SK-N-SH (cell line): Measurements from ENCODE around the gene FBXO3. TPM values are rescaled to one million over a fixed set of nuclear protein-coding genes. Genes with fewer than 3 reads are reported as not detected.

Source experiments
- CTCF ChIA-PET: fragments of 300-600, 350-600 bp; formaldehyde crosslinking; extraction: SDS; loops from one replicate; lab custom pipeline; 2021; lab: Yijun Ruan, JAX
- POLR2A ChIA-PET: fragments of 350-600 bp; sonication (Branson Sonifier 250); formaldehyde crosslinking; extraction: SDS; loops from one replicate; lab custom pipeline; 2020; ENCODE audit warnings: antibody characterized with exemption, inconsistent platforms; lab: Yijun Ruan, JAX
- DNase-seq: peaks from one replicate; pipeline ENCODE4 v3.0.0; 2012
- H2AFZ ChIP-seq: fragments of 200-600 bp; sonication (generic); 2 replicates; pipeline ENCODE4 v1.8.1; 2016; ENCODE audit warnings: antibody characterized with exemption, mild to moderate bottlenecking, low read depth
- H3F3A ChIP-seq: fragments of 200-600 bp; sonication (generic); replicated peaks from 2 replicates; pipeline ENCODE3; 2016; ENCODE audit warnings: antibody characterized with exemption, mild to moderate bottlenecking; ENCODE audit not compliant: insufficient read depth
- H3K27ac ChIP-seq, 2 experiments: fragments of 200-500 bp in 1 of 2; fragments of 200-600 bp in 1 of 2; sonication (Bioruptor generic) in 1 of 2; sonication (generic), shearing (Covaris generic) in 1 of 2; 2 replicates each; pipeline versions ENCODE4 v1.5.1 to v1.6.1; 2014 to 2016; ENCODE audit warnings: low read depth in 2 of 2, inconsistent platforms in 1 of 2, low read length in 1 of 2, mild to moderate bottlenecking in 1 of 2, mixed read lengths in 1 of 2
- H3K27me3 ChIP-seq: fragments of 200-600 bp; sonication (generic), shearing (Covaris generic); 2 replicates; pipeline ENCODE4 v1.6.1; 2016; ENCODE audit warnings: mixed run types; ENCODE audit not compliant: insufficient read depth
- H3K36me3 ChIP-seq, 2 experiments: fragments of 200-500 bp in 1 of 2; fragments of 200-600 bp in 1 of 2; sonication (Bioruptor generic) in 1 of 2; sonication (generic) in 1 of 2; replicated peaks in 1 of 2; 2 replicates each; pipeline versions ENCODE3 to v1.5.1; 2014 to 2016; ENCODE audit warnings: low read length in 1 of 2, mild to moderate bottlenecking in 1 of 2; ENCODE audit not compliant: insufficient read depth in 2 of 2, control insufficient read depth in 1 of 2
- H3K4me1 ChIP-seq, 2 experiments: fragments of 200-500 bp in 1 of 2; fragments of 200-600 bp in 1 of 2; sonication (Bioruptor generic) in 1 of 2; sonication (generic), shearing (Covaris generic) in 1 of 2; 2 replicates each; pipeline versions ENCODE4 v1.5.1 to v1.6.1; 2014 to 2016; ENCODE audit warnings: low read depth in 1 of 2, low read length in 1 of 2, mixed run types in 1 of 2; ENCODE audit not compliant: insufficient read depth in 2 of 2, control insufficient read depth in 1 of 2
- H3K4me2 ChIP-seq: fragments of 200-600 bp; sonication (generic), shearing (Covaris generic); 2 replicates; pipeline ENCODE4 v1.6.1; 2017; ENCODE audit warnings: mixed run types
- H3K4me3 ChIP-seq, 2 experiments: fragments of 200-500 bp in 1 of 2; fragments of 200-600 bp in 1 of 2; sonication (Bioruptor generic) in 1 of 2; sonication (generic), shearing (Covaris generic) in 1 of 2; 2 replicates each; pipeline versions ENCODE4 v1.5.1 to v1.8.1; 2014 to 2016; ENCODE audit warnings: low read depth in 2 of 2, inconsistent platforms in 1 of 2, low read length in 1 of 2, mild to moderate bottlenecking in 1 of 2, mixed read lengths in 1 of 2, moderate library complexity in 1 of 2
- H3K79me2 ChIP-seq: fragments of 200-600 bp; sonication (generic); 2 replicates; pipeline ENCODE4 v1.8.1; 2017; ENCODE audit warnings: mild to moderate bottlenecking; ENCODE audit not compliant: insufficient read depth
- H3K9ac ChIP-seq: fragments of 200-600 bp; sonication (generic); 2 replicates; pipeline ENCODE4 v1.6.1; 2017; ENCODE audit warnings: mixed run types
- H3K9me2 ChIP-seq: fragments of 200-600 bp; sonication (generic); 2 replicates; pipeline ENCODE4 v1.6.1; 2017; ENCODE audit warnings: mixed run types
- H3K9me3 ChIP-seq: fragments of 200-600 bp; sonication (generic); 2 replicates; pipeline ENCODE4 v1.6.1; 2017; ENCODE audit warnings: mixed run types, mild to moderate bottlenecking, moderate library complexity
- H4K20me1 ChIP-seq: fragments of 200-600 bp; sonication (generic); 2 replicates; pipeline ENCODE4 v1.6.1; 2017; ENCODE audit warnings: mild to moderate bottlenecking, mixed run types; ENCODE audit not compliant: insufficient read depth
- GATA2 ChIP-seq: sonication (generic); formaldehyde crosslinking; IDR thresholded peaks from 2 replicates; pipeline ENCODE4 v1.5.0; 2020; ENCODE audit warnings: mild to moderate bottlenecking, missing genetic modification reagents
- JUND ChIP-seq: IDR thresholded peaks from 2 replicates; pipeline ENCODE4 v1.4.0; 2012
- MEF2A ChIP-seq: IDR thresholded peaks from 2 replicates; pipeline ENCODE4 v1.4.0; 2012; ENCODE audit warnings: low read depth, borderline replicate concordance
- MXI1 ChIP-seq: IDR thresholded peaks from 2 replicates; pipeline ENCODE4 v1.6.1; 2012; ENCODE audit warnings: mild to moderate bottlenecking, low read depth, low read length, improper control_type of control experiment
- NFIC ChIP-seq: IDR thresholded peaks from 2 replicates; pipeline ENCODE4 v1.4.0; 2012; ENCODE audit warnings: borderline replicate concordance
- NRF1 ChIP-seq: IDR thresholded peaks from 2 replicates; pipeline ENCODE4 v1.6.1; 2012; ENCODE audit warnings: low read depth, mild to moderate bottlenecking, low read length
- RFX5 ChIP-seq: IDR thresholded peaks from 2 replicates; pipeline ENCODE4 v1.6.1; 2012; ENCODE audit warnings: mild to moderate bottlenecking, improper control_type of control experiment, low read length
- TCF12 ChIP-seq: IDR thresholded peaks from 2 replicates; pipeline ENCODE4 v1.4.0; 2012
- TEAD4 ChIP-seq: IDR thresholded peaks from 2 replicates; pipeline ENCODE4 v1.4.0; 2012; ENCODE audit warnings: mild to moderate bottlenecking, borderline replicate concordance; ENCODE audit not compliant: insufficient read depth
- whole genome bisulfite sequencing: methylation state at CpG from one replicate; pipeline ENCODE4 v1.1.6; 2017; ENCODE audit warnings: low lambda C conversion rate; 5-methylcytosine and 5-hydroxymethylcytosine counted together
- polyA plus RNA-seq, 3 experiments: library from polyadenylated mRNA; depleted of rRNA; stranded (reverse); fragments of >200 nt; gene quantifications; 2 replicates each; pipeline ENCODE4 v1.2.3, GENCODE V29; 2012
- TF ChIP-seq, protein P1 (sequence below): IDR thresholded peaks from 2 replicates; pipeline ENCODE4 v1.6.1; 2012; ENCODE audit warnings: mild to moderate bottlenecking, low read depth, low read length, moderate library complexity
- TF ChIP-seq, protein P2 (sequence below): IDR thresholded peaks from 2 replicates; pipeline ENCODE4 v1.4.0; 2012; ENCODE audit warnings: low read depth
- TF ChIP-seq, protein P3 (sequence below): fragments of 200-600 bp; sonication (generic); IDR thresholded peaks from 2 replicates; pipeline ENCODE4 v1.6.1; 2017; ENCODE audit warnings: antibody characterized with exemption, mild to moderate bottlenecking, moderate library complexity
- TF ChIP-seq, protein P4 (sequence below): IDR thresholded peaks from 2 replicates; pipeline ENCODE4 v1.4.0; 2012; ENCODE audit warnings: low read depth, borderline replicate concordance

Gene FBXO3
- polyA plus RNA-seq, 1 of the 3 experiments (the other 2 are of a cell fraction) = 17.9 TPM

DNA sequence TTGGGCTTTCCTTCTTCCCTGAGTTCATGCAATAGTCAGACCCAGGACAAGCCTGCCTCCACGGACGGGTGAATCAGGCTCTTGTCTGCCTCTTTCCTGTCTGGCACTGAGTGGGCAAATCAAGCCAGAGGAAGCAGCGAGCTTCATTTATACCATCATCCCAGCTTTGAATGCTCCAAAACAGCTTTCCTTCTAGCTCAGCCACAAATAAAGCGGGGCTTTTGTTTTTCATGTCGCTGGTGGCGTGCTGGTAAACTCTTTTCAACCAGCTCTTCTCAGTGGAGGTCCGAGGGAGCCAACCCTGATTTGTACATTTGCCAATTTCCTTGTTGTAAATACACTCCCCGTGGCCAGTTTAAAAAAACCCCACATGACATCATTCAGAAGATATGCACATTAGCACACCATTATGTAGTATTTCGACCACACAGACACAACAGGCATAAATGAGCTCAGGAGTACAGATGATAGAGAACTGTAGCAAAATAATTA is 82.3 kb downstream of the FBXO3 start (continued):
- TF ChIP-seq, protein P1, sequence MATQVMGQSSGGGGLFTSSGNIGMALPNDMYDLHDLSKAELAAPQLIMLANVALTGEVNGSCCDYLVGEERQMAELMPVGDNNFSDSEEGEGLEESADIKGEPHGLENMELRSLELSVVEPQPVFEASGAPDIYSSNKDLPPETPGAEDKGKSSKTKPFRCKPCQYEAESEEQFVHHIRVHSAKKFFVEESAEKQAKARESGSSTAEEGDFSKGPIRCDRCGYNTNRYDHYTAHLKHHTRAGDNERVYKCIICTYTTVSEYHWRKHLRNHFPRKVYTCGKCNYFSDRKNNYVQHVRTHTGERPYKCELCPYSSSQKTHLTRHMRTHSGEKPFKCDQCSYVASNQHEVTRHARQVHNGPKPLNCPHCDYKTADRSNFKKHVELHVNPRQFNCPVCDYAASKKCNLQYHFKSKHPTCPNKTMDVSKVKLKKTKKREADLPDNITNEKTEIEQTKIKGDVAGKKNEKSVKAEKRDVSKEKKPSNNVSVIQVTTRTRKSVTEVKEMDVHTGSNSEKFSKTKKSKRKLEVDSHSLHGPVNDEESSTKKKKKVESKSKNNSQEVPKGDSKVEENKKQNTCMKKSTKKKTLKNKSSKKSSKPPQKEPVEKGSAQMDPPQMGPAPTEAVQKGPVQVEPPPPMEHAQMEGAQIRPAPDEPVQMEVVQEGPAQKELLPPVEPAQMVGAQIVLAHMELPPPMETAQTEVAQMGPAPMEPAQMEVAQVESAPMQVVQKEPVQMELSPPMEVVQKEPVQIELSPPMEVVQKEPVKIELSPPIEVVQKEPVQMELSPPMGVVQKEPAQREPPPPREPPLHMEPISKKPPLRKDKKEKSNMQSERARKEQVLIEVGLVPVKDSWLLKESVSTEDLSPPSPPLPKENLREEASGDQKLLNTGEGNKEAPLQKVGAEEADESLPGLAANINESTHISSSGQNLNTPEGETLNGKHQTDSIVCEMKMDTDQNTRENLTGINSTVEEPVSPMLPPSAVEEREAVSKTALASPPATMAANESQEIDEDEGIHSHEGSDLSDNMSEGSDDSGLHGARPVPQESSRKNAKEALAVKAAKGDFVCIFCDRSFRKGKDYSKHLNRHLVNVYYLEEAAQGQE = no peak
- TF ChIP-seq RFX5 (no peak), TEAD4 (peak; percentile 82; the same call in 1 of the 2 replicates), JUND (peak; percentile 92), NRF1 (no peak), TCF12 (peak; percentile 81), MEF2A (peak; percentile 67; the same call in 1 of the 2 replicates)
- TF ChIP-seq, protein P2, sequence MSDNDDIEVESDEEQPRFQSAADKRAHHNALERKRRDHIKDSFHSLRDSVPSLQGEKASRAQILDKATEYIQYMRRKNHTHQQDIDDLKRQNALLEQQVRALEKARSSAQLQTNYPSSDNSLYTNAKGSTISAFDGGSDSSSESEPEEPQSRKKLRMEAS = peak; percentile 73; the same call in 1 of the 2 replicates
- TF ChIP-seq, protein P3, sequence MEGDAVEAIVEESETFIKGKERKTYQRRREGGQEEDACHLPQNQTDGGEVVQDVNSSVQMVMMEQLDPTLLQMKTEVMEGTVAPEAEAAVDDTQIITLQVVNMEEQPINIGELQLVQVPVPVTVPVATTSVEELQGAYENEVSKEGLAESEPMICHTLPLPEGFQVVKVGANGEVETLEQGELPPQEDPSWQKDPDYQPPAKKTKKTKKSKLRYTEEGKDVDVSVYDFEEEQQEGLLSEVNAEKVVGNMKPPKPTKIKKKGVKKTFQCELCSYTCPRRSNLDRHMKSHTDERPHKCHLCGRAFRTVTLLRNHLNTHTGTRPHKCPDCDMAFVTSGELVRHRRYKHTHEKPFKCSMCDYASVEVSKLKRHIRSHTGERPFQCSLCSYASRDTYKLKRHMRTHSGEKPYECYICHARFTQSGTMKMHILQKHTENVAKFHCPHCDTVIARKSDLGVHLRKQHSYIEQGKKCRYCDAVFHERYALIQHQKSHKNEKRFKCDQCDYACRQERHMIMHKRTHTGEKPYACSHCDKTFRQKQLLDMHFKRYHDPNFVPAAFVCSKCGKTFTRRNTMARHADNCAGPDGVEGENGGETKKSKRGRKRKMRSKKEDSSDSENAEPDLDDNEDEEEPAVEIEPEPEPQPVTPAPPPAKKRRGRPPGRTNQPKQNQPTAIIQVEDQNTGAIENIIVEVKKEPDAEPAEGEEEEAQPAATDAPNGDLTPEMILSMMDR = no peak

DNA sequence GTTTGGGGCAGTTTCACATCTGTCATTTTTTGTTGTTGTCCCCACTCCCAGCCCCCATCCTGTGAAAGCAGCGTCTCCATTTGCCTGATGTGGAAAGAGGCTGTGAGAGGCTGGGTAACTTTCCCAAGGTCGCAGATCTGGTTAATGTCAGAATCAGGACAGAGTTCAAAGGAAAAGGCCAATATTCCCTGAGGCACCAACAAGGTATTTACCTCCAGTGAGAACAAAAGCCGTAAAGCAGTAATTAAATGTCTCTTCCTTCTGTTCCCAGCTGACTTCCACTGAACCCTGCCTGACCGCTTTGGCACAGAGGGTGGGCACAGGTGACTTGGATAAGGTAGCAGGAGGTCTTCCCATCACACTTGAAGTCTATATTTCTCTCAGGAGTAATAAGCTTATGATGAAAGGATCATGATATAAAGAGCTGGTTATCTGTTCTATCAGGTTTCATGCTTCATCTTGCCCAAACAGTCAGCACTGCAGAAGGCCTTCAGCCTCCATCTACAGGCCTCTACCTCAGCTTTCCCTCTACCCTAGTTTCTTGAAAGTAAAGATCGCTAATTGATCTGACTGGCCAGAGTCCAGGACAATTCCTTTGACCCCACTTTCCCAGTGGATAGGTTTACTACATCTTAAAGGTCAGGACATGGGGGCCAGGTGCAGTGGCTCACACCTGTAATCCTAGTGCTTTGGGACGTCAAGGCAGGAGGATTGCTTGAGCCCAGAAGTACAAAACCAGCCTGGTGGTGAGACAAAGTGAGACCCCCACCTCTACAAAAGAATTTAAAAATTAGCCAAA is 83.1 kb downstream of the FBXO3 start:
- POLR2A ChIA-PET = interaction anchor here (1.3 kb wide), 1 partner anchor 9 kb away, joined by 4 read pairs; the partner anchor contains the start of gene C11orf91
- 0 out of 2 replicates have a peak overlapping the region, but pooled peaks have one; percentile 5 for H2AFZ ChIP-seq

More for the DNA sequence above, 83.1 kb downstream of the FBXO3 start:
- DNase-seq = no peak
- WGBS = 33% methylated on average over 6 of the region's 6 CpGs
- Histone ChIP-seq H4K20me1 (no peaks in the 10 kb centered on the region), H3F3A (peaks cover 56% of the 10 kb centered on the region), H3K27me3 (no peaks in the 10 kb centered on the region), H3K4me2 (peak overlapping the region; percentile 69), H3K36me3 (no peaks in the 10 kb centered on the region), H3K27ac (peak overlapping the region; percentile 73 to 100), H3K9ac (peak overlapping the region; percentile 85), H3K4me3 (0 out of 4 replicates have a peak overlapping the region, but pooled peaks of 1 of the 2 experiments have one; percentile 12), H3K79me2 (no peaks in the 10 kb centered on the region), H3K9me3 (no peaks in the 10 kb centered on the region), H3K4me1 (peaks cover 26 to 73% of the 10 kb centered on the region in 2 experiments), H3K9me2 (no peaks in the 10 kb centered on the region)
- no peak for TF ChIP-seq GATA2 (CRISPR knock-in tag)
- no peak for TF ChIP-seq MXI1
- TF ChIP-seq NFIC = no peak
- TF ChIP-seq, protein P4, sequence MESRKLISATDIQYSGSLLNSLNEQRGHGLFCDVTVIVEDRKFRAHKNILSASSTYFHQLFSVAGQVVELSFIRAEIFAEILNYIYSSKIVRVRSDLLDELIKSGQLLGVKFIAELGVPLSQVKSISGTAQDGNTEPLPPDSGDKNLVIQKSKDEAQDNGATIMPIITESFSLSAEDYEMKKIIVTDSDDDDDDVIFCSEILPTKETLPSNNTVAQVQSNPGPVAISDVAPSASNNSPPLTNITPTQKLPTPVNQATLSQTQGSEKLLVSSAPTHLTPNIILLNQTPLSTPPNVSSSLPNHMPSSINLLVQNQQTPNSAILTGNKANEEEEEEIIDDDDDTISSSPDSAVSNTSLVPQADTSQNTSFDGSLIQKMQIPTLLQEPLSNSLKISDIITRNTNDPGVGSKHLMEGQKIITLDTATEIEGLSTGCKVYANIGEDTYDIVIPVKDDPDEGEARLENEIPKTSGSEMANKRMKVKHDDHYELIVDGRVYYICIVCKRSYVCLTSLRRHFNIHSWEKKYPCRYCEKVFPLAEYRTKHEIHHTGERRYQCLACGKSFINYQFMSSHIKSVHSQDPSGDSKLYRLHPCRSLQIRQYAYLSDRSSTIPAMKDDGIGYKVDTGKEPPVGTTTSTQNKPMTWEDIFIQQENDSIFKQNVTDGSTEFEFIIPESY = no peak
- CTCF ChIA-PET = interaction anchor here (1.2 to 14.6 kb wide), 5 partner anchors 51 to 526 kb away, joined by 3 to 185 read pairs (median 18); no protein-coding TSS in a partner anchor
